RWPE2 (cell line): ENCODE measurements around the gene FOXP2.

ENCODE experiments used
- ATAC-seq: fragments of 200-7000 bp; cut with Tn5 transposase; 3 replicates; pipeline ENCODE4 v1.9.1; 2021; ENCODE audit warnings: low read depth
- DNase-seq: peaks from one replicate; pipeline ENCODE4 v3.0.0-alpha.2; 2020; ENCODE audit warnings: low spot score
- H3K27ac ChIP-seq: fragments of 450-650 bp; 2 replicates; pipeline ENCODE4 v1.5.1; 2017; ENCODE audit warnings: mild to moderate bottlenecking; ENCODE audit not compliant: poor library complexity, severe bottlenecking
- H3K27me3 ChIP-seq: fragments of 250-450 bp; sonication (Bioruptor Pico); 2 replicates; pipeline ENCODE4 v1.5.1; 2021; ENCODE audit warnings: mild to moderate bottlenecking, moderate library complexity; ENCODE audit not compliant: insufficient read depth, poor library complexity, severe bottlenecking
- H3K36me3 ChIP-seq: fragments of 250-450 bp; sonication (Bioruptor Pico); 2 replicates; pipeline ENCODE4 v1.5.1; 2020; ENCODE audit warnings: low read depth, mild to moderate bottlenecking, moderate library complexity
- H3K4me1 ChIP-seq: fragments of 250-450 bp; sonication (Bioruptor Pico); 2 replicates; pipeline ENCODE4 v1.5.1; 2021; ENCODE audit warnings: mild to moderate bottlenecking, moderate library complexity; ENCODE audit not compliant: insufficient read depth, poor library complexity, severe bottlenecking
- H3K4me3 ChIP-seq: fragments of 250-450 bp; sonication (Bioruptor Pico); 2 replicates; pipeline ENCODE4 v1.5.1; 2021; ENCODE audit warnings: mild to moderate bottlenecking, moderate library complexity; ENCODE audit not compliant: severe bottlenecking
- H3K9me3 ChIP-seq: fragments of 250-450 bp; sonication (Bioruptor Pico); 2 replicates; pipeline ENCODE4 v1.5.1; 2021; ENCODE audit warnings: mild to moderate bottlenecking, moderate library complexity; ENCODE audit not compliant: severe bottlenecking
- CTCF ChIP-seq: fragments of 450-650 bp; IDR thresholded peaks from one replicate; pipeline ENCODE4 v1.5.1; 2017; ENCODE audit warnings: mild to moderate bottlenecking, moderate library complexity; ENCODE audit not compliant: poor library complexity, severe bottlenecking

FOXP2 gene

GRCh38 chr7:114663502-114663901 is 248.9 kb downstream of the FOXP2 start:
- ATAC-seq = no peak
- TF ChIP-seq CTCF = peak; percentile 15
- Histone ChIP-seq H3K36me3 (no peaks in the 10 kb centered on the region), H3K27me3 (no peaks in the 10 kb centered on the region), H3K27ac (no peak overlapping the region), H3K9me3 (no peaks in the 10 kb centered on the region), H3K4me1 (no peaks in the 10 kb centered on the region), H3K4me3 (no peak overlapping the region)
- no peak for DNase-seq

GRCh38 chr7:114670676-114671075 is 256.1 kb downstream of the FOXP2 start:
- H3K9me3 ChIP-seq = no peaks in the 10 kb centered on the region
- H3K27me3 ChIP-seq = peaks cover 3% of the 10 kb centered on the region
- no peak overlapping the region for H3K4me3 ChIP-seq
- no peaks in the 10 kb centered on the region for H3K36me3 ChIP-seq
- ATAC-seq (no peak), DNase-seq (no peak)
- H3K27ac ChIP-seq = no peak overlapping the region
- no peak for TF ChIP-seq CTCF
- H3K4me1 ChIP-seq = no peaks in the 10 kb centered on the region

- Histone ChIP-seq H3K9me3 (no peaks in the 10 kb centered on the region), H3K4me1 (no peaks in the 10 kb centered on the region), H3K27me3 (peaks cover 3% of the 10 kb centered on the region), H3K36me3 (no peaks in the 10 kb centered on the region), H3K4me3 (no peak overlapping the region), H3K27ac (no peak overlapping the region)
- TF ChIP-seq CTCF = no peak
- DNase-seq (no peak), ATAC-seq (no peak)
Measured at GRCh38 chr7:114671563-114672123, 257.0 kb downstream of the FOXP2 start.

- no peaks in the 10 kb centered on the region for H3K9me3 ChIP-seq
- H3K27me3 ChIP-seq = no peaks in the 10 kb centered on the region
- no peak overlapping the region for H3K4me3 ChIP-seq
- ATAC-seq (0 out of 3 replicates have a peak, but pooled peaks have one; percentile 23), DNase-seq (no peak)
- H3K36me3 ChIP-seq = no peaks in the 10 kb centered on the region
- no peaks in the 10 kb centered on the region for H3K4me1 ChIP-seq
- no peak for TF ChIP-seq CTCF
- H3K27ac ChIP-seq = no peak overlapping the region
Measured at GRCh38 chr7:114678116-114678515, 263.5 kb downstream of the FOXP2 start.

- Histone ChIP-seq H3K4me3 (no peak overlapping the region), H3K9me3 (no peaks in the 10 kb centered on the region), H3K27me3 (no peaks in the 10 kb centered on the region)
Measured at GRCh38 chr7:114687238-114687637, 272.6 kb downstream of the FOXP2 start.

More at GRCh38 chr7:114687238-114687637, 272.6 kb downstream of the FOXP2 start:
- ATAC-seq = no peak
- no peaks in the 10 kb centered on the region for H3K4me1 ChIP-seq
- no peak overlapping the region for H3K27ac ChIP-seq
- no peak for TF ChIP-seq CTCF
- no peak for DNase-seq
- no peaks in the 10 kb centered on the region for H3K36me3 ChIP-seq
